Stimulated activated CD8-positive, alpha-beta memory T cell treated with anti-CD3 and anti-CD28 coated beads, Interleukin-7, amount 100 ng/mL, for 48 hours (primary cell): ENCODE measurements around the gene SLX9.

Experiments used
- DNase-seq, 2 donors: peaks; one replicate each; pipeline ENCODE4 v3.0.0-alpha.2; 2020; ENCODE audit warnings: low read depth in 1 of 2; ENCODE audit errors: extremely low read depth in 1 of 2

SLX9 gene, protein sequence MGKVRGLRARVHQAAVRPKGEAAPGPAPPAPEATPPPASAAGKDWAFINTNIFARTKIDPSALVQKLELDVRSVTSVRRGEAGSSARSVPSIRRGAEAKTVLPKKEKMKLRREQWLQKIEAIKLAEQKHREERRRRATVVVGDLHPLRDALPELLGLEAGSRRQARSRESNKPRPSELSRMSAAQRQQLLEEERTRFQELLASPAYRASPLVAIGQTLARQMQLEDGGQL

GRCh38 chr21:44939532-44940115, at the start of gene SLX9:
SLX9 (plus strand) TSS chr21:44940029; CDS start chr21:44940058, 29 bp downstream.
- DNase-seq = peak; percentile 62 to 71

DNA sequence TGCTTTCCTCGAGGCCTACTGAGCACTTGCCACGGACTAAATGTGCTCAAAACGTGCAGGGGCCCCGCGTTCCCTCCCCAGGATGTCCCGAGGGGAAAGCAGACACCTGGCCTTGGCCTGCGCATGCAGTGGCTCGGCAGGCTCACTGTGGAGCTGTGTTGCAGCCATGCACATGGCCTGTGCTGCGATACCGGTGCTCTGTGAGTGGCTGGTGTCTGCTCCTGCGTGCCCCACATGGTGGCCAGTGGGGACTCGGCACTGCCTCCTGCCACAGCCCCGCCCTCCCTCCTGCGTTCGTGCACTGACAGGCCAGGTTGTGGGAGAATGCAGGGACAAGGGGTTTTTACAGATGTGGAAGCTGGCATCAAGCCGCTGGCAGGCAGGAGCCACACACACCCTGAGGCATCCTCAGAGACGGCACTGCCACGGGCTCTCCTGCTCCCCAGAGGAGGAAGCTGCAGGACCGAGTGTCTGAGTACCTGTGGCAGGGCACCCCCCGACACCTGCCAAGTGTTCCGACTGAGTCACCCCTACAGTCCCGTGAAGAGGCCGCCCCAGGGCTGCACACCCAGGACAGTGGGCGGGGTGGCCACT, 49.4 kb upstream of the SLX9 start:
- no peak for DNase-seq

- DNase-seq = no peak
Observed at GRCh38 chr21:44890961-44891541, 48.8 kb upstream of the SLX9 start.

- DNase-seq = no peak
Observed at GRCh38 chr21:44891631-44892031, 48.2 kb upstream of the SLX9 start.

- DNase-seq = no peak
Observed at GRCh38 chr21:44892095-44892494, 47.7 kb upstream of the SLX9 start.

DNA sequence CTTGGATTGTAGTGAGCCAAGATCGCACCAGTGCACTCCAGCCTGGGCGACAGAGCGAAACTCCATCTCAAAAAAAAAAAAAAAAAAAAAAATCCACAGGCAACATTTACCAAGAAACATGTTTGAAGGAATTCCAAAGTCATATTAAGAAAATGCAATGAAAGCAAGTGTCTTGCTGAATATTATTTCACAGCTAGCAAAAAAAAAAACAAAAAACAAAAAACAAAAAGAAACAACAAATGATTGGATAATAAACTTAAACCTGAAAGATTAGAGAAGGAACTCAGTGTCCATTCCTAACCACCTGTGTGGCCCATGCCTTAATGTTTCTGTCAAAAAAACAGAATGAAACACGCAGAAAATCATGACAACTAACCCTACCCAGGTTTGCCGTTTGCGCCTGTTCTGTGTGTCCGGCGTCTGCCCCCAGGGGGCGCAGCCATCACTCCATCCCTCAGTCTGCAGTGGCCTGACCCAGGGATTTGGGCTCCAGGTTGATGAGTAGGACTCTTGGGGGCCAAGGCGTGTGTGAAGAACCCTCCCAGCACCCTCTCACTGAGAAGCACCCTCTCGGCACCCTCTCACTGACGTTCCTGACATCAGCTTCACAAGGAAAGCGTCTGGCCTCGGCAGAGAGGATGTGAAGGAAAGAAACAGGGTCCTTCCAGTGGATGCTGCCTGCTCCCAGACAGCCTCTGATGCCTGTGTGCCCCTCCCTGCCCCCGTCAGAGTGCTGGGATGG, 47.1 kb upstream of the SLX9 start:
- DNase-seq = peak in 1 of 2 donors; percentile 46

DNA sequence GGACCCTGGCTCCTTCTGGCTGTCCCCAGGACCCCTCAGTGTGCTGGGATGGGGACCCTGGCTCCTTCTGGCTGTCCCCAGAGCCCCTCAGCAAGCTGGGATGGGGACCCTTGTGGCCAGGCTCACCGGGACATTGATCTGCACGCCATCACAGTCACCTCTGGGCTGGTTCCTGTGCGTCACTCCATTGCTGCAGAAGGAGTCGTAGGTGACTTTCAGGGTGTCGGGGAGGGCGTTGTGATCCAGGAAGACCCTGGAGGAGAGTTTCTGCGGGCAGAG, 46.6 kb upstream of the SLX9 start:
- no peak for DNase-seq

GRCh38 chr21:44893948-44894656, 45.7 kb upstream of the SLX9 start:
- DNase-seq = no peak

GRCh38 chr21:44894687-44895302, 45.0 kb upstream of the SLX9 start:
- no peak for DNase-seq

DNA sequence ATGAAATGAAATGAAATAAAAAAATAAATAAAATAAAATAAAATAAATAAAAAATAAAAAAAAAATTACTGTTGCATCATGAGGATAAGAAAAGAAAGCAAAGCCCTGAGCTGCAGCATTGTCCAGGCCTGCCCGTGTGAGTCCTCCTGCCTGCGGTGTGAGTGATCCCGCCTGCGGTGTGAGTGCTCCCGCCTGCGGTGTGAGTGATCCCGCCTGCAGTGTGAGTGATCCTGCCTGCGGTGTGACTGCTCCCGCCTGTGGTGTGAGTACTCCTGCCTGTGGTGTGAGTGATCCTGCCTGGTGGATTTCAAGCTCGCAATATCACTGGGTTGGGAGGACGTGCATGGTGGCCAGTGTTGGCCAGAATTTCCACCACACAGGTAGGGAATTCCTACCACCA, 44.0 kb upstream of the SLX9 start:
- no peak for DNase-seq

DNA sequence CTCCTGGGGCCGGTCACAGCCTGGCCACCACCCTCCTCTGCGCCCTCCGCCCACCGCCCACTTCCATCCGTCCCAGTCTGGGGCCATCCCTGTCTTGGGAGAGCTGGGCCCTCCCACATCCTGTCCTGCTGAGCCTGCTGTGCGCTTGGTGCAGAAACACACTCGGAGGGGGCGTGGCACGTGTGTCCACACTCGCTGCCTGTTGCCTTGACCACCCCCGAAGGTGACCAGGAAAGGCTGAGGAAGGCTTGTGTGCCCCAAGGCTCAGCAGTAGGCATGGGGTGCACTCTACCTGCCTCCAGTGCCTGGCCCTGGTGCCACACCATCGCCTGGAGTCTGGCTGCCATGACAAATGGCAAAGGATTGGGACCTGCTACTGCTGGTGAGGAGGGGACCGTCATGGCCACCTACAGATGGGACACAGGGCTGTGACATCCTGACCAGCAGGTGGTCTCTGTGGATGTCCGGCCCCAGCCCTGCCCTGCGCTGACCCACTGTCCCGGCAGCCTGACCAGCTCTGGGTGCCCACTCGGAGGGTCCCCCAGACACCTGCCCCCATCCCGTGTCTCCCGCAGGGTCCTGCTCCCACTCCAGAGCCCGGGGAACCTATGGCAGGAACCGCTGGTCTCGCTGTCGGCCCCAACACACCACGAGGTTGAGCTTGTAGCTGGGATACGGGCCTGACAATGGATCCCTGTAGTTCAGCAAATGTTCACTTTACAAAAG, 43.1 kb upstream of the SLX9 start:
- no peak for DNase-seq

DNA sequence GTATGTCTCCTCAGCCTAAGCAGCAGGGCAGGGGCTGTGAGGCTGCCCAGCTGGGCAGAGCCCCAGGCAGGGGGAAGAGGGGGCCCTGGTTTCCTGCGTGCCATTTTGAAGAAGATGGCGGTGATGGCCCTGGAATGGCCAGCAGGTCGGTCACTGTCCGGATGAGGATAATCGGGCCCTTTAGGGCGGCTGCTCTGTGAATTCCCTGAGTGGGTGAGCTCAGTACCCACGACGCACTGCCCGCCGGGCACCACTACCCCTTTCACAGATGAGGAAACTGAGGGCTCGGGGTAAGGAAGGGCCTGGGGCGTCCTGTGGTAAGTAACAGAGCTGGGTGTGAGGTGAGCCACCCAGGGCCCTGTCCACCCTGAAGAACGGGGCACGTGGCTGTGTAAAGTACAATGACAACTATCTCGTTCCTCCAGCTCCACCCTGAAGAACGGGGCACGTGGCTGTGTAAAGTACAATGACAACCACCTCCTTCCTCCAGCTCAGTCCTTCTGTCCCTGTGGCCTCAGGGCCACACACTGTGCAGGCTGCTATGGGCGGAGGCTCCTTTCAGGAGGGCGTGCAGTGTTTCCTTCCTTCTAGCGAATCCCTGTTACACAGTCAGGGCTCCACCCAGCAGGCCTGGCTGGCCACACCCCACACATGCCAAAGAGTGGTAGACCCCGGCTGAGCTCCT, 42.4 kb upstream of the SLX9 start:
- DNase-seq = no peak

GRCh38 chr21:44898011-44898488, 41.8 kb upstream of the SLX9 start:
- no peak for DNase-seq

DNA sequence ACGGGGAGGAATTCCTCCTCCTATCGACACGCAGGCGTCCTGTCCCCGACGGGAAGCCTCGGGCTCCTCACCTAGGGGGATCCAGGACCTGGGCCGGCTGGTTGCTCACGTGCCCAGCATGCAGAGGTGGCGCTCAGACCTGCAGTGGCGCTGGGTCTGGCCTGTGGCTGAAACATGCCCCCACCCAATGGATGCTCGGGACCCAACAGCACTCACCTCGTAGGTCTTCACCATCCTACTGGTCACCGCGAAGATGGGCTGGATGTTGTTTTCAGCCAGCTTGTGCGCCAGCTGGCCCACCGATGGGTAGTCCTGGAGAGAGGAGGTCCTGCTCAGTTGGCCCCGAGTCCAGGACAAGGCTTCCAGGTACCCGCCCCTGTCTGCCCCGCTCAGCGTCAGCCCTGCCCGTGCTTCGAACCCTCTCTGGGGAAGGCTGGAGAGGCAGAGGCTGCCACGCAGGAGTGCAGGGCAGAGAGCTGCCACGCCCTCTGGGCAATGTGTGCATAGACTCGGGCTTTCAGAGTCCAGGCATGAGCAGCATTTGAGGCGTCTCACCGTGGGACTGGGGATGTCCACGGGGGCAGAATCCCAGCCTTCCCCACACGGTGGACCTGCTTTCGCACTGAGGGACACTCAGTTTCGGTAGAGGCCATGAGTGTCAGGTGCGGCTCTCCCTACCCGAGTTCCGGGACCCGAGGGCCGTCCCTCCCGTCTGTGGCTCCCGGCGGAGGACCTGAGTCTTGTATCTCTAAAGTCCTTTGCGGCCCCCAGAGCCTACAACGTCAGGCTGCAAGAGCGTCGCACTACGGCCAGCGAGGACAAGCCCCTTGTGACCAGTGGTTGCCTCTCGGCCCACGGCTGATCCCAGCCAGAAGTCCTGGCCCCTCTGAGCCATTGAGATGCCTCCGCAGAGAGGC, 40.7 kb upstream of the SLX9 start:
- DNase-seq = no peak

DNA sequence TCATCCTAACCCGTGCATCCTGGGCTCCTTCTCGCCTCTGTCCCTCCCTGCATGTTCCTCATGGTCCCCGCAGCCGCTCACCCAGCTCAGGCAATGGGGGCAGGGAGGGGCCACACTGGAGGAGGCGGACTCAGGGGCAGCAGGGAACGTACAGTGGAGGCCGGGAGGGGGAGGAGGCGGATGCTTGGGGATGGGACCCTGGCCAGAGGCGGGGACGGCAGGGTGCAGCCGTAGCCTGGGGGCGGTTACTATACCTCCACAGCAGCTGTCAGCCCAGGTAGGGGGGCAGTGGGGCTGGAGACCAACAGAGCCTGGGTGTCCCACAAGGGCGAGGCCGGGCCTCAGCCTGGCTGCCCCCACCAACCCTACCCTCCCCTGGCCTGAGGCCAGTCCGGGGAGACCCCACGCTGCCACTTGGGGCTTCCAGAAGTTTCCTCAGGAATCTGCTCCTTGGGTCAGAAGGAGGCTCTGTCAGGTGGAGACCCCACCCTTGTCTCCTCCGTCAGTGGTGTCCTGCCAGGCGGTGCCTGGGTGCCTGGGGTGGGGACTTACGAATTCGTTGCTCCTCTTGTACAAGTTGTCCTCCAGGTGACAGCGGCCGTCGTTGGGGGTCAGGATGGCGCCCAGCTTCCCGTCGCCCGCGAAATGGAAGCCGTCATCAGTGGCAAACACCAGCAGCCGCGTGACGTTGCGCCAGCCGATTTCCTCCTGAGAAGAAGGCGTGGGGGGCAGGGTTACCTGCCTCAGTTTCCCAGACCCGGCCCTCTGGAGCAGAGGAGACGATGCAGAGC, 39.9 kb upstream of the SLX9 start:
- no peak for DNase-seq

- DNase-seq = no peak
Observed at GRCh38 chr21:44900559-44901251, 39.1 kb upstream of the SLX9 start.
